Keratinocyte (primary cell): ENCODE results near the gene TSPEAR. TPM values are rescaled to one million over a fixed set of nuclear protein-coding genes. Genes with fewer than 3 reads are reported as not detected.

Experiments used
- DNase-seq: peaks from one replicate; pipeline ENCODE4 v3.0.0-alpha.2; 2011; ENCODE audit warnings: low read depth, missing footprints, low spot score
- FAIRE-seq: peaks from 2 replicates; lab custom pipeline; 2011; peaks lifted over from hg19 to GRCh38; lab: Jason Lieb, UNC
- H2AFZ ChIP-seq: 2 replicates; pipeline ENCODE4 v1.6.0; 2012; ENCODE audit warnings: low read length, control low read depth, inconsistent platforms; ENCODE audit not compliant: control insufficient read depth
- H3K27ac ChIP-seq: 2 replicates; pipeline ENCODE4 v1.5.1; 2011; ENCODE audit warnings: low read length; ENCODE audit not compliant: control insufficient read depth, insufficient read depth
- H3K27me3 ChIP-seq: 3 replicates; pipeline ENCODE4 v1.6.0; 2011; ENCODE audit warnings: low read length; ENCODE audit not compliant: control insufficient read depth, insufficient read depth; ENCODE audit errors: extremely low read depth
- H3K36me3 ChIP-seq, 2 experiments: 2 replicates in 1 of 2; 3 replicates in 1 of 2; pipeline ENCODE4 v1.5.1; 2011; ENCODE audit warnings: low read length in 2 of 2, mild to moderate bottlenecking in 1 of 2; ENCODE audit not compliant: control insufficient read depth in 2 of 2, insufficient read depth in 2 of 2; ENCODE audit errors: extremely low read depth in 1 of 2
- H3K4me1 ChIP-seq: 3 replicates; pipeline ENCODE4 v1.5.1; 2011; ENCODE audit warnings: low read length; ENCODE audit not compliant: control insufficient read depth, insufficient read depth; ENCODE audit errors: extremely low read depth
- H3K4me2 ChIP-seq: 3 replicates; pipeline ENCODE4 v1.6.0; 2011; ENCODE audit warnings: low read depth, low read length; ENCODE audit not compliant: control insufficient read depth, insufficient read depth; ENCODE audit errors: extremely low read depth
- H3K4me3 ChIP-seq, 3 experiments: fragments of 200-600 bp in 1 of 3; sonication (generic) in 1 of 3; 2 replicates in 2 of 3; 3 replicates in 1 of 3; pipeline ENCODE4 v1.5.1; 2011 to 2016; ENCODE audit warnings: low read length in 3 of 3, mild to moderate bottlenecking in 3 of 3, control low read depth in 2 of 3, inconsistent platforms in 1 of 3, low read depth in 1 of 3, mixed read lengths in 1 of 3, mixed run types in 1 of 3, moderate library complexity in 1 of 3; ENCODE audit not compliant: control insufficient read depth in 2 of 3, insufficient read depth in 2 of 3; ENCODE audit errors: extremely low read depth in 1 of 3
- H3K79me2 ChIP-seq: 2 replicates; pipeline ENCODE4 v1.6.0; 2012; ENCODE audit warnings: low read length; ENCODE audit not compliant: control insufficient read depth, insufficient read depth
- H3K9ac ChIP-seq: 3 replicates; pipeline ENCODE4 v1.6.0; 2011; ENCODE audit warnings: low read length; ENCODE audit not compliant: control insufficient read depth, insufficient read depth; ENCODE audit errors: extremely low read depth
- H3K9me1 ChIP-seq: 3 replicates; pipeline ENCODE4 v1.6.0; 2011; ENCODE audit warnings: low read length; ENCODE audit not compliant: control insufficient read depth, insufficient read depth; ENCODE audit errors: extremely low read depth
- H3K9me3 ChIP-seq: 2 replicates; pipeline ENCODE4 v1.5.1; 2012; ENCODE audit warnings: low read depth, low read length; ENCODE audit not compliant: control insufficient read depth
- H4K20me1 ChIP-seq: 3 replicates; pipeline ENCODE4 v1.6.0; 2011; ENCODE audit warnings: low read length; ENCODE audit not compliant: control insufficient read depth, insufficient read depth; ENCODE audit errors: extremely low read depth
- CTCF ChIP-seq, 3 experiments: IDR thresholded peaks in 1 of 3; conservative IDR thresholded peaks in 1 of 3; optimal IDR thresholded peaks in 1 of 3; 2 replicates in 2 of 3; 3 replicates in 1 of 3; pipeline versions ENCODE3 to v1.5.1; 2011; ENCODE audit warnings: low read length in 3 of 3, mild to moderate bottlenecking in 3 of 3, moderate library complexity in 2 of 3, control low read depth in 1 of 3, inconsistent platforms in 1 of 3; ENCODE audit not compliant: insufficient read depth in 2 of 3; ENCODE audit errors: extremely low read depth in 1 of 3
- EZH2 ChIP-seq: IDR thresholded peaks from one replicate; pipeline ENCODE4 v1.6.1; 2012; ENCODE audit warnings: inconsistent platforms, mild to moderate bottlenecking, low read length, moderate library complexity
- dilution Hi-C: fragments of 300-500 bp; cut with MboI; formaldehyde crosslinking; loops from one replicate; pipeline ENCODE4 v1.7.0; 2020; ENCODE audit warnings: low sequenced_read_pairs; ENCODE audit not compliant: extremely low pct_ligation_motif_present
- polyA plus RNA-seq, 5 experiments: library from polyadenylated mRNA; depleted of rRNA in 3 of 5; stranded (reverse) in 3 of 5; stranded (forward) in 1 of 5; unstranded in 1 of 5; fragments of >200 nt; gene quantifications; 1 replicate in 1 of 5; 2 replicates in 3 of 5; 3 replicates in 1 of 5; pipeline versions ENCODE4 v1.2.1 to v1.2.3, GENCODE V29; 2011 to 2012; ENCODE audit warnings: missing spikeins in 2 of 5, low read depth in 1 of 5, low replicate concordance in 1 of 5

Gene TSPEAR
- polyA plus RNA-seq, 1 donor (not counting 4 experiments of a cell fraction or from before 2014, with no cell fraction given), result 0.12 TPM

- H3K27ac ChIP-seq, result no peak overlapping the region
- no peaks in the 10 kb centered on the region for H3K79me2 ChIP-seq
- H3K4me1 ChIP-seq, result no peaks in the 10 kb centered on the region
- no peak overlapping the region for H3K4me2 ChIP-seq
- dilution Hi-C loops, result no loop called here
- H3K9ac ChIP-seq, result no peak overlapping the region
- DNase-seq, result no peak
- no peaks in the 10 kb centered on the region for H4K20me1 ChIP-seq
- peaks cover 10% of the 10 kb centered on the region for H3K9me3 ChIP-seq
- H2AFZ ChIP-seq, result no peak overlapping the region
- H3K4me3 ChIP-seq, result no peak overlapping the region
- H3K27me3 ChIP-seq, result no peaks in the 10 kb centered on the region
- TF ChIP-seq CTCF (optimal IDR thresholded peaks at IDR 0.05 in 1 of 3, IDR thresholded peaks at IDR 0.05 in 1 of 3, conservative IDR thresholded peaks at IDR 0.05 in 1 of 3; ENCODE audit: extremely low read depth in 1 of 3, insufficient read depth in 2 of 3, low read length in 3 of 3) (no peak), EZH2 (no peak)
- H3K9me1 ChIP-seq, result no peaks in the 10 kb centered on the region
- FAIRE-seq, result no peak
- H3K36me3 ChIP-seq, result no peaks in the 10 kb centered on the region
Measured at GRCh38 chr21:44518686-44519085, 192.7 kb downstream of the TSPEAR start.

GRCh38 chr21:44517175-44517899 lies 194.0 kb downstream of the TSPEAR start:
- no peaks in the 10 kb centered on the region for H3K9me3 ChIP-seq
- dilution Hi-C loops, result no loop called here
- no peak overlapping the region for H3K4me3 ChIP-seq
- no peak overlapping the region for H2AFZ ChIP-seq
- H3K9me1 ChIP-seq, result no peaks in the 10 kb centered on the region
- H3K4me1 ChIP-seq, result no peaks in the 10 kb centered on the region
- TF ChIP-seq EZH2, result no peak
- TF ChIP-seq CTCF (optimal IDR thresholded peaks at IDR 0.05 in 1 of 3, IDR thresholded peaks at IDR 0.05 in 1 of 3, conservative IDR thresholded peaks at IDR 0.05 in 1 of 3; ENCODE audit: extremely low read depth in 1 of 3, insufficient read depth in 2 of 3, low read length in 3 of 3), result no peak
- DNase-seq, result no peak
- H3K27ac ChIP-seq, result no peak overlapping the region
- H3K4me2 ChIP-seq, result no peak overlapping the region
- no peak overlapping the region for H3K9ac ChIP-seq
- no peaks in the 10 kb centered on the region for H3K36me3 ChIP-seq
- H3K27me3 ChIP-seq, result peaks cover 4% of the 10 kb centered on the region
- no peaks in the 10 kb centered on the region for H3K79me2 ChIP-seq
- no peak for FAIRE-seq
- H4K20me1 ChIP-seq, result no peaks in the 10 kb centered on the region
